GM19043 (cell line): ENCODE data around the gene CDC7.

Experiments
- ATAC-seq: cut with Tn5 transposase; IDR thresholded peaks from one replicate; pipeline ENCODE4 v1.9.1; 2021; ENCODE audit warnings: low read depth; ENCODE audit not compliant: unreplicated experiment

Gene CDC7

GRCh38 chr1:91546301-91546581 is 45.6 kb downstream of the CDC7 start:
- no peak for ATAC-seq

- no peak for ATAC-seq
These were observed 46.2 kb downstream of the CDC7 start for GRCh38 chr1:91546876-91547275.

GRCh38 chr1:91548376-91549040 is 47.9 kb downstream of the CDC7 start:
- ATAC-seq, result no peak

GRCh38 chr1:91549041-91549735 is 48.5 kb downstream of the CDC7 start:
- no peak for ATAC-seq

- no peak for ATAC-seq
These were observed 50.3 kb downstream of the CDC7 start for GRCh38 chr1:91550961-91551360.

- no peak for ATAC-seq
These were observed 51.4 kb downstream of the CDC7 start for GRCh38 chr1:91552091-91552490.

GRCh38 chr1:91552596-91552995 is 51.9 kb downstream of the CDC7 start:
- ATAC-seq, result no peak

- ATAC-seq, result no peak
These were observed 52.5 kb downstream of the CDC7 start for GRCh38 chr1:91553177-91553591.

GRCh38 chr1:91555074-91555730 is 54.6 kb downstream of the CDC7 start:
- ATAC-seq, result no peak

- ATAC-seq, result no peak
These were observed 55.3 kb downstream of the CDC7 start for GRCh38 chr1:91555821-91556531.

- no peak for ATAC-seq
These were observed 55.9 kb downstream of the CDC7 start for GRCh38 chr1:91556556-91556955.

GRCh38 chr1:91557039-91557690 is 56.5 kb downstream of the CDC7 start:
- ATAC-seq, result no peak

- ATAC-seq, result no peak
These were observed 57.2 kb downstream of the CDC7 start for GRCh38 chr1:91557826-91558225.

- ATAC-seq, result no peak
These were observed 58.5 kb downstream of the CDC7 start for GRCh38 chr1:91559046-91559750.

- no peak for ATAC-seq
These were observed 59.4 kb downstream of the CDC7 start for GRCh38 chr1:91559838-91560565.

- ATAC-seq, result no peak
These were observed 64.4 kb downstream of the CDC7 start for GRCh38 chr1:91564888-91565701.

- no peak for ATAC-seq
These were observed 66.9 kb downstream of the CDC7 start for GRCh38 chr1:91567583-91567982.

- no peak for ATAC-seq
These were observed 67.6 kb downstream of the CDC7 start for GRCh38 chr1:91568261-91568660.
